Kidney (tissue), 14 donors: ENCODE measurements around the gene CELF4. TPM values are rescaled to one million over a fixed set of nuclear protein-coding genes. Genes with fewer than 3 reads are reported as not detected.

Experiments
- DNase-seq, 5 donors: peaks; one replicate each; pipeline ENCODE4 v3.0.0-alpha.2; 2013 to 2020
- FAIRE-seq: peaks from 2 replicates; lab custom pipeline; 2012; peaks lifted over from hg19 to GRCh38; lab: Jason Lieb, UNC
- H3K27ac ChIP-seq, 2 donors: one replicate each; pipeline ENCODE4 v1.7.0; 2013; ENCODE audit warnings: low read depth in 2 of 2, low read length in 2 of 2, inconsistent platforms in 1 of 2
- H3K27me3 ChIP-seq: one replicate; pipeline ENCODE4 v1.7.1; 2013; ENCODE audit warnings: low read length, inconsistent platforms; ENCODE audit not compliant: control insufficient read depth, insufficient read depth
- H3K36me3 ChIP-seq, 3 donors: one replicate each; pipeline versions ENCODE4 v1.7.0 to v1.7.1; 2013; ENCODE audit warnings: low read length in 3 of 3, control low read depth in 1 of 3, inconsistent platforms in 1 of 3; ENCODE audit not compliant: insufficient read depth in 3 of 3, control insufficient read depth in 2 of 3
- H3K4me1 ChIP-seq, 3 donors: one replicate each; pipeline versions ENCODE4 v1.7.0 to v1.7.1; 2013; ENCODE audit warnings: low read length in 3 of 3, inconsistent platforms in 1 of 3, low read depth in 1 of 3; ENCODE audit not compliant: control insufficient read depth in 2 of 3, insufficient read depth in 2 of 3
- H3K4me3 ChIP-seq, 3 donors: one replicate each; pipeline versions ENCODE4 v1.7.0 to v1.8.1; 2013; ENCODE audit warnings: low read length in 3 of 3, control low read depth in 1 of 3, inconsistent platforms in 1 of 3
- H3K9ac ChIP-seq, 3 donors: one replicate each; pipeline versions ENCODE4 v1.7.0 to v1.7.1; 2013; ENCODE audit warnings: low read length in 3 of 3, control low read depth in 1 of 3, inconsistent platforms in 1 of 3
- H3K9me3 ChIP-seq, 3 donors: one replicate each; pipeline versions ENCODE4 v1.7.0 to v1.7.1; 2013; ENCODE audit warnings: low read length in 3 of 3, control low read depth in 1 of 3, inconsistent platforms in 1 of 3; ENCODE audit not compliant: control insufficient read depth in 2 of 3, insufficient read depth in 1 of 3
- intact Hi-C: fragments of 100-400 bp; cut with DNase I; formaldehyde crosslinking; loops from one replicate; pipeline ENCODE4 v1.11.1; 2022
- polyA plus RNA-seq: library from polyadenylated mRNA; stranded (reverse); fragments of 350-450 nt; fragmentation: Illumina TruSeq; extraction: RNeasy Lipid Tissue Mini Kit (QIAGEN cat#74804); gene quantifications from one replicate; pipeline ENCODE4 v1.2.3, GENCODE V29; 2014; ENCODE audit warnings: low read depth, low replicate concordance; ENCODE audit not compliant: insufficient read depth
- total RNA-seq: library from RNA; stranded (reverse); fragmentation: NEBNext Ultra II Directional; extraction: Animal tissue kit (Norgen Biotek cat#: 25700); gene quantifications from one replicate; pipeline ENCODE4 v1.2.1, GENCODE V29; 2021
- TF ChIP-seq, protein P1 (sequence below): IDR thresholded peaks from 3 replicates; pipeline ENCODE4 v1.5.1; 2012; ENCODE audit warnings: mild to moderate bottlenecking, moderate library complexity, borderline replicate concordance; ENCODE audit not compliant: insufficient read depth; ENCODE audit errors: extremely low read depth
- donor health status: control.
- donor health status: control.
- donor health status: control.
- donor health status: control.
- donor health status: control.
- donor health status: DM: yes; HTN: yes; CAD: no.
- donor health status: Normal renal cell carcinoma (clear cell type).

CELF4 gene
- total and polyA plus RNA-seq, 2 donors from 2014 or later: 0.85 to 1.5 TPM

GRCh38 chr18:37590346-37590745, 24.7 kb upstream of the CELF4 start:
- no peak for FAIRE-seq
- TF ChIP-seq, protein P1, sequence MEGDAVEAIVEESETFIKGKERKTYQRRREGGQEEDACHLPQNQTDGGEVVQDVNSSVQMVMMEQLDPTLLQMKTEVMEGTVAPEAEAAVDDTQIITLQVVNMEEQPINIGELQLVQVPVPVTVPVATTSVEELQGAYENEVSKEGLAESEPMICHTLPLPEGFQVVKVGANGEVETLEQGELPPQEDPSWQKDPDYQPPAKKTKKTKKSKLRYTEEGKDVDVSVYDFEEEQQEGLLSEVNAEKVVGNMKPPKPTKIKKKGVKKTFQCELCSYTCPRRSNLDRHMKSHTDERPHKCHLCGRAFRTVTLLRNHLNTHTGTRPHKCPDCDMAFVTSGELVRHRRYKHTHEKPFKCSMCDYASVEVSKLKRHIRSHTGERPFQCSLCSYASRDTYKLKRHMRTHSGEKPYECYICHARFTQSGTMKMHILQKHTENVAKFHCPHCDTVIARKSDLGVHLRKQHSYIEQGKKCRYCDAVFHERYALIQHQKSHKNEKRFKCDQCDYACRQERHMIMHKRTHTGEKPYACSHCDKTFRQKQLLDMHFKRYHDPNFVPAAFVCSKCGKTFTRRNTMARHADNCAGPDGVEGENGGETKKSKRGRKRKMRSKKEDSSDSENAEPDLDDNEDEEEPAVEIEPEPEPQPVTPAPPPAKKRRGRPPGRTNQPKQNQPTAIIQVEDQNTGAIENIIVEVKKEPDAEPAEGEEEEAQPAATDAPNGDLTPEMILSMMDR: no peak
- Histone ChIP-seq H3K4me3 (no peak overlapping the region), H3K27me3 (no peaks in the 10 kb centered on the region), H3K9ac (no peak overlapping the region), H3K4me1 (no peaks in the 10 kb centered on the region), H3K27ac (no peak overlapping the region), H3K9me3 (peaks cover 0 to 3% (median 2%) of the 10 kb centered on the region in 3 donors), H3K36me3 (no peaks in the 10 kb centered on the region)
- intact Hi-C loops: no loop called here
- no peak for DNase-seq

DNA sequence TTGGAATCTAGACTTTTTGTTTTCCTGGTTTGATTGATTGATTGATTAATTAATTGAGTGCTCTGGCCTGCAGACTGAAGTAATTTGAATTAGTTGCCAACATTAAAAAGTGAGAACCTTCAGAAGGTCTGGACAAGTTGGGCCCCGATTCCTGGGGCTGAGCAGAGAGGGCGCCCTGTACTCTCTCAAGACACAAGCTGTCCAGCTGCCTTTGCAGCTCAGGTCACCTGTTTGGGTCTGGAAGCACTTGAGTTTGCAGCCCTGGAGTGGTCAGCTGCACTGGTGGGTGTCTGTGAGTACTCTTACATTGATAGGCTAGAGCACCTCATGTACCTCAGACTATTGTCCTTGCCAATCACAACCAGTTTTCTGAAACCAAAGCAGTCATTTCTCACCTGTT, 22.7 kb upstream of the CELF4 start:
- Histone ChIP-seq H3K27me3 (no peaks in the 10 kb centered on the region), H3K9me3 (peaks cover 0 to 3% (median 2%) of the 10 kb centered on the region in 3 donors), H3K9ac (no peak overlapping the region), H3K27ac (no peak overlapping the region), H3K4me3 (no peak overlapping the region), H3K4me1 (no peaks in the 10 kb centered on the region), H3K36me3 (no peaks in the 10 kb centered on the region)
- TF ChIP-seq, protein P1: no peak
- intact Hi-C loops: no loop called here
- FAIRE-seq (no peak), DNase-seq (no peak)

DNA sequence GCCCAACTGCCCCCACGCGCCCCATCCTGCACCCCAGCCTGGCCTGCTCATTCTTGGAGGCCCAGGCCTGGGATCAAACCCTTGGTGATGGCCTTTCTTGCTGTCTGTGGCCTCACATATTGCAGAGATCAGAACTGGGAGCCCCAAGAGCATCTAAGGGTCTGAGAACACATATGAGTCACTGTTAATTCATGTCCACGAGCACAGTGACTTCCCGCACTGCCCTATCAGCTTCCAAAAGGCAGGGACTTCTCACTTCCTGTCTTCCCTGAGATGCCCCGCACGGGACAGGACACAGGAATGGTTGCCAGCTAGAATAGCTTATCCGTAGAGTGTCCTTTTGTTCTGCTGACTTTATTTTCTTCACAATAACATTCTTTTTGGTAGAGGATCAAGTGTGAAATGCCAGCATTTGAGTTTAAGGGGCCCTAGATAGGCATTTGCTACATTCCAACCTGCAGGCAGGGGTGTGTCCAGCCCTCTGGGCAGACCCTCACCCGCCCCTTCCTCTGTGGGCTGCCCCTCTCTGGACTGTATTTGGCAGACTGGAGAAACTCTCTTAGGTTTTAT, 21.1 kb upstream of the CELF4 start:
- Histone ChIP-seq H3K27ac (no peak overlapping the region), H3K27me3 (no peaks in the 10 kb centered on the region), H3K36me3 (no peaks in the 10 kb centered on the region), H3K4me1 (no peaks in the 10 kb centered on the region), H3K9me3 (peaks cover 0 to 3% (median 2%) of the 10 kb centered on the region in 3 donors), H3K9ac (no peak overlapping the region), H3K4me3 (no peak overlapping the region)
- intact Hi-C loops: no loop called here
- DNase-seq (no peak), FAIRE-seq (no peak)
- TF ChIP-seq, protein P1: no peak
